ENCODE measurements around the gene PITPNC1. TPM values are rescaled to one million over a fixed set of nuclear protein-coding genes. Genes with fewer than 3 reads are reported as not detected.

Gene PITPNC1
- total RNA-seq, 2 donors from 2014 or later: 26.2 to 33.7 TPM

DNA sequence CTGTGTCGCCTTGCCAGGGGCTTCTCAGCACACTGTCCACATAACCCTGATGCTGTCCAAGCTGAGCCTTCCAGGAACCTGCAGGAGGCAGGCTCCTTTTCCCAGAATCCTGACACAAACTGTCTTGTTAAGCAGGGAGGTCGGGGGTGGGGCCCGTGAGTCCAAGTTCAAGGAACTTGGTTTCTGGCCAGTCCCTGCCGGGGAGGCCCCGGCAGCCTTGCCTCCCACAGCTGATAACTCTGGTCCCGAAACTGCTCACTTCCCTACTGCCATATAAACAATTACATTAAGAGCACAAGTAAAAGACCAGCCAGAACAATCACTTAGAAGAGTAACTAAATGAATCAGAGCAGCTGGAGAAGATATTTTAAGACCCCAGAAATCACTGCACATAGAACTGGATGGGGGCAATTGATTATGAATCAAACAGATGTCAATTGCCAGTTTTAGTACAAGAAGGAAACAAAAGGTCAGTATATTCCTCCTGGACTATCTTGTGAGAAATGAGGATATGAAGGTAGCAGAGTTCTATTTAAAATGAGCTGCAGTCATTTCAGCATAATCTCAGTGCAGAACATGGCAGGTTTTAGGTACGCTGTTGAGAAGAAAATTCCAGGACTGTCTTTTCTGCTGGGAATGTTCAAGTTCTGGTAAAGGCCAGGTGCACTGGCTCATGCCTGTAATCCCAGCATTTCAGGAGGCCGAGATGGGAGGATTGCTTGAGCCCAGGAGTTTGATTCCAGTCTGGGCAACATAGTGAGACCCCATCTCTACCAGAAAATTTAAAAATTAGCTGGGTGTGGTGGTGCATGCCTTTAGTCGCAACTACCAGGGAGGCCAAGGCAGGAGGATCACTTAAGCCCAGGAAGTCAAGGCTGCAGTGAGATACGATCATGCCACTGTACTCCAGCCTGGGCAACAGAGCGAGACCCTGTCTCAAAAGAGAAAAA, 169.8 kb downstream of the PITPNC1 start:
- peak; percentile 80 for DNase-seq
- peak; percentile 31 to 87 for ATAC-seq
- intact Hi-C loops (cut with DNase I): no loop called here

DNA sequence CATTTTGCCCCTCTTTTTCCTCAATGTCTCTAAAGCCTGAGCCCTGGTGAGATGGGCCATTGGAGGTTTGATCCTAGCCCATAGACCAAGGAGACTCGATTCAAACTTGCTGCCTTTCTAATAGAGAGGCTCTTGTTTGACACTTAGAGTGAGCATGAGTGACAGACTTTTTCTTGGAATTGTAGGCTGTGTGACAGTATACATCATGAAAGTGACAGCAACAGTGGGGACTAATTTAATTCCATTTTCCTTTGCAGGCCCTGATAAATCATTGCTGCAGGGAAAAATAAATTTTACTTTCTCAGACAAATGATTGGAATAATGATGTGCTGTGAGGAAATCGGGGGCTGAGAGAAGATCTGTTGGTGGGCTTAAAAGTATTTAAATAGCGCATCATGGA, 171.6 kb downstream of the PITPNC1 start:
- no peak for ATAC-seq
- intact Hi-C loops (cut with DNase I): no loop called here
- no peak for DNase-seq

DNA sequence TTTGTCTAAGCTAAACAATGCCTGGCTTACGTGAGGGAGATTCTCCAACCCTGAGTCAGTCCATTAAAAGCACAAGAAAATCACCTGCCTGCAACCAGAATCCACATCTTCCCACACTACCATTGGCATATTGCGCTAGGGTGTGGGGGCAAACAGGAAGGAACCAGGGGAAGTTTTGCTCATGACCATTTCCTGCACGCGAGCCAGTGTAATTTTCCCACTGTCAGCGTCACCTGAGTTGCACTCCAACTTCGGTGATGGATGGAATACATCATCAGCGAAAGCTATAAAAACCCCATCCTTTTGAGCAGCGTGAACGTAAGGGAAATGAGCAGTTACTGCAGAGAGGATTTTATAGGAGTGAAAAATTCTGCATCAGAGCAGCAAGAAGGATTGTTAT, 172.7 kb downstream of the PITPNC1 start:
- DNase-seq (peak; percentile 44), ATAC-seq (no peak)
- intact Hi-C loops (cut with DNase I): no loop called here

DNA sequence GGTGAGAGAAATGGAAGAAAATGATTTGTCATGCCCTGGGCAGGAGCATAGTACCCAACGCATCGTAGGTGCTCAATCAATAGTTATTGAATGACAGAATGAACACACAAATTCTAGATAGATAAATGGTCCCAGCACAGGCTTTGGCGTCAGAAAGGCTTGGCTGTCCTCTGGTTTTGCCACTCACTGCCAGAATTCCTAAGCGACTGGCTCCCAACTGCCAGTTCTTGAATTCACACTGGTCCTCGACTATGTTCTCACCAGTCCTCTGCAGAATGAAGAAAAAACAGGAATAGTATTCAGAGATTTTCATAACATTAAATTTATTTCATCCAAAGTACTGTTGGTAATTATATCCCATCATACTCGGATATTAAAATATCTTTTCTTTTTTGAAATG, 177.6 kb downstream of the PITPNC1 start:
- no peak for ATAC-seq
- no peak for DNase-seq
- intact Hi-C loops (cut with DNase I): no loop called here

DNA sequence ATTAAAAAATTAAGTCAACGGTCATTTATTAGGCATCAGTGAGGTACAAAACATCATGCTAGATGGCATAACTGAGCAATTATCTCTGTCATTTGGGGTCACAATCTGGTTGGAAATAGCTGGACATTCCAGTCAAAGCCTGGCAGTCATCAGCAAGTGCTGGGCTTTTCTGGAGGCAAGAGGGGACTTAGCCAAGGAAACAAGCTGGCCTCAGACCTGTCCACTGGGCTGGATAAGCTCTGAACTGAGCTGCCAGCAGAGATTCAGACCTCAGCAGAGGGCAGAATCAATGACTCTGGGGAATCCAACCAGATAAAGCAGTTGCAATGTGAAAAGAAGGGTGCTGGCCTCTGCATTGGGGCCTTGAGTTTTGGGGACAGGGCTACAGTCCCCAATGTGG, 178.8 kb downstream of the PITPNC1 start:
- intact Hi-C loops (cut with DNase I): no loop called here
- ATAC-seq (peak in 1 of 2 donors; percentile 66), DNase-seq (no peak)

DNA sequence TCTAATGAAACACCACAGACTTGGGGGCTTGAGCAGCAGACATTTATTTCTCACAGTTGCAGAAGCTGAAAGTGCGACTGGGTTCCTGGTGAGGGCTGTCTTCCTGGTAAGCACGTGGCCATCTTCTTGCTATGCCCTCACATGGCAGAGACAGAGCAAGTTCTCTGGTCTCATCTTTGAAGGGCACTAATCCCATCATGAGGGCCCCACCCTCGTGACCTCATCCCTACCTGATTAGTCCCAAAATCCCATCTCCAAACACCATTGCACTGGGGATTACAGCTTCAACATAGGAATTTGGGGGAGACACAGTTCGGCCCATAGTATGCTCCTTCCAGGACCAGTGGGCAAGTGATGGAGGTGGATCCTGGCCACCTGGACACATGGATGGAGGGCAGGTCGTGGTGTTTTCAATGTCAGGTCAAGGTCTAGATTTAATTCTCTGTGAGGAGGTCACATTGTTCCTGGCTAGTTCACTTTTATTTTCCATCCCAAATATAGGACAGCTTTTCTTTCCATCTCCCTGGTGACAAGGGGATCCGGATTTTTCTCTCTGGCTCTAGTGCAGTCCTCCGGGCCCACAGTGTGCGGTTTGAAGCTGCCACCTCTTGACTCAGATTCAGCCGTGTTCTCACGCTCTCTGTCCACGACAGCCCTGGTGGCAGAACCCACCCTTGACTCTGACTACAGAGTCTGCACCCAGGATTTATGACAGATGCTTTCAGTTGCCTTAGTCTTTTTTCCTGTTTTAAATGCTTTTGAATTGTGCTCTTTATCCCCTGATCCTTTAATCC, 180.2 kb downstream of the PITPNC1 start:
- DNase-seq (no peak), ATAC-seq (no peak)
- intact Hi-C loops (cut with DNase I): no loop called here

DNA sequence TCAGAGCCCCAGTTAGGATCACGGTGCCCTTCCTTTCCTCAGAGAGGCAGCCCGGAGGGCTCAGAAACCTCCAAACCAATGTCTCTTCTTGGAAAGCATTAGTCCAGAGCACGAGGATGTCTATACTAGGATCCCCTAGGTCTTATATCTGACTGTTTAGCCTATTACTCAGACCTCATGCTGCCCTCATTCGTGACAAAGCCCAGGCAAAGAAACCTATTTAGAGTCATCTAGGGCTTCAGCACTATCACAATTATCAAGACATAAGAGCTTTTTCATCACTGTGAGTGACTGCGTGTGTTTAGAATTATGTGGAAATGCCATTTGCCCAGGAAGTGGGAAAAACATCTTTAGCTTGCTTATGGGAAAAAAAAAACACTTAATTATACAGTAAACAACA, 180.8 kb downstream of the PITPNC1 start:
- no peak for DNase-seq
- intact Hi-C loops (cut with DNase I): no loop called here
- ATAC-seq: peak in 1 of 2 donors; percentile 16

DNA sequence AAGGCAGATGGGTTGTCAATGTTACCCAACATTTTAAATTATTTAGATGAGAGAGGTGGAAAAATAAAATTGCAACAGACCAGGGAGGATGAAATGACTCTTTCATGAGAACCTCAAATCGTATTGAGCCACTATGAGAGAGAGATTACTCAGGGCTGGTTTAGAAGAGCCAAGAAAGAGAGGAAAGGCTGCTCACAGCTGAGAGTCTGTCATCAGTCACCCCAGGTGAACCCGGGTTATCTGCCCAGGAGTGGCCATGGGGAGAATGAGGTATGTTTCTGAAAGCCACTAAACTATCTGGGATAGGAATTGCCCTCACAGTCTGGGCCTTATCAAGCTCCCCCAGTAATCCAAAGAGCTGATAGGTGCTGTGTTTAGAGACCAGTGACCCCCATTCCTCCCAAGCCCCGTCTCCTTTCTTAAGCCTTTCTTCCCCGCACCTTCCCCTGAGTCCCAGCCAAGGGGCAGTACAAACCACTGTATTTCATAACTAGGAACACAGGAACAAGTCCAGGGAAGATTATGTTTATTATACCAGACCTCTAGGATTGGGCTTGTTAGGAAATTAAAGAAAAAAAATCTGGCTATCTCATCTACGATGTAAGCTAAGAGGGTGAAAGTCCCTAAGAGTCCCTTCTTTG, 181.8 kb downstream of the PITPNC1 start:
- ATAC-seq (peak in 1 of 2 donors; percentile 96), DNase-seq (no peak)
- intact Hi-C loops (cut with DNase I): no loop called here

DNA sequence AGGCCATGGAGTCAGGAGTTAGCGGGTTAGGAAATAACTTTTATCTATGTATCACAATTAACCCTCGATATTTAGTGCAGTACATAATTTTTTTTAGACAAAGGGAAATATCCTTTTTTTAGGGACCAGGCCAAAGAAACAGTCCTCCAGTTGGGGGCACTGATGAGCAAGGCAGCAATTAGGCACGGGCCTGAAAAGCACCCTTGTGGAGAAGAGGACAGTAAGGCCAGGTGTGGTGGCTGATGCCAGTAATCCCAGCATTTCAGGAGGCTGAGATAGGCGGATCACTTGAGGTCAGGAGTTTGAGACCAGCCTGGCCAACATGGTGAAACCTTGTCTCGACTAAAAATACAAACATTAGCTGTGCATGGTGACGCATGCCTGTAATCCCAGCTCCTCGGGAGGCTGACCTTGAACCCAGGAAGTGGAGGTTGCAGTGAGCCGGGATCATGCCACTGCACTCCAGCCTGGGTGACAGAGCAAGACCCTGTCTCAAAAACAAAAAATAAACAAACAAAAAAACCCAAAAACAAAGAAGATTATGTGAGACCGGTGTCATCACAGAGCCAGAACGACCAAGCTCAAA, 182.4 kb downstream of the PITPNC1 start:
- intact Hi-C loops (cut with DNase I): no loop called here
- ATAC-seq (no peak), DNase-seq (no peak)

DNA sequence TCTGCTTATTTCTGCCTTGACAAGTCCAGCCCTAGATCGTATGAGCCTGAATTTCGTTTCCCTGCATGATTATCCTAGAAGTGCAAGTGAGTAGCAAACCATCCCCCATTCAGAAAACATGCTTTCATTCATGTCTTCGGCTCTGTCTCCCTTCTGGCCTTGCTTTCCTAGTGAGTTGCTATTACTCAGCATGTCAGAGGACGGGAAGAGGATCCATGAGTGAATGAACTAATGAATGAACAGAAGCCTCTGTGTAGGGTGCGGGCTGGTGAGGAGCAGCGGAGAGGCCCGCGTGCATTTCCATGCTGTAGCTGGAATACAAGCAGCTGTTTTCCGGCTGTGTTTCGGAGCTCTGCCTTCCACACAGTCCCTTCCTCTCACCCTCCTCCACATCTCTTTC, 184.9 kb downstream of the PITPNC1 start:
- no peak for ATAC-seq
- DNase-seq: no peak
- intact Hi-C loops (cut with DNase I): no loop called here

DNA sequence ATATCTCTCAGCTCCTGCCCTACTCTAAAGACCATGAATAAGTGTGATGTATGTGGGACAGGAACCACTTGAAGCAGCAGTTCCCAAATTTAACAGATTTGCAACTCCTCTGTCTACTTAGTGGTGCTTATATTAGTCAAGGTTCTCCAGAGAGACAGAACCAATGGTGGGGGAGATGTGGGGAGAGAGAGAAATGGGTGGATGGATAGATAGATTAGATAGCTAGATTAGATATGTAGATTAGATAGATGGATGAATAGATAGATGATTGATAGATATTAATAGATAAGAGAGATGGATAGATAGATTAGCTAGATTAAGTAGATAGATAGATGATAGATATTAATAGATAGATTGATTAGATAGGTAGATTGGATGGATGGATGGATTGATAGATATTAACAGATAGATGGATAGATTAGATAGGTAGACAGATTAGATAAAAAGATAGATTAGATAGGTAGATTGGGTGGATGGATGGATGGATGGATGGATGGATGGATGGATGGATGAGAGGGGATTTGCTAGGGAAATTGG, 186.7 kb downstream of the PITPNC1 start:
- ATAC-seq (no peak), DNase-seq (no peak)
- intact Hi-C loops (cut with DNase I): no loop called here

DNA sequence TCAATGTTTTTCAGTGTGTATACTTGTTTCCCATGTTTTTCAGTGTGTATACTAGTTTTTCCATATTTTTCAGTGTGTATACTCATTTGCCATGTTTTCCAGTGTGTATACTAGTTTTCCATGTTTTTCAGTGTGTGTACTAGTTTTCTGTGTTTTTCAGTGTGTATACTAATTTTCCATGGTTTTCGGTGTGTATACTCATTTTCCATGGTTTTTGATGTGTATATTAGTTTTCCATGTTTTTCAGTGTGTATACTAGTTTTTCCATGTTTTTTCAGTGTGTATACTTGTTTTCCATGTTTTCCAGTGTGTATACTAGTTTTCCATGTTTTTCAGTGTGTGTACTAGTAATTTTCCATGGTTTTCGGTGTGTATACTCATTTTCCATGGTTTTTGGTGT, 188.0 kb downstream of the PITPNC1 start:
- no peak for DNase-seq
- ATAC-seq: no peak
- intact Hi-C loops (cut with DNase I): no loop called here

DNA sequence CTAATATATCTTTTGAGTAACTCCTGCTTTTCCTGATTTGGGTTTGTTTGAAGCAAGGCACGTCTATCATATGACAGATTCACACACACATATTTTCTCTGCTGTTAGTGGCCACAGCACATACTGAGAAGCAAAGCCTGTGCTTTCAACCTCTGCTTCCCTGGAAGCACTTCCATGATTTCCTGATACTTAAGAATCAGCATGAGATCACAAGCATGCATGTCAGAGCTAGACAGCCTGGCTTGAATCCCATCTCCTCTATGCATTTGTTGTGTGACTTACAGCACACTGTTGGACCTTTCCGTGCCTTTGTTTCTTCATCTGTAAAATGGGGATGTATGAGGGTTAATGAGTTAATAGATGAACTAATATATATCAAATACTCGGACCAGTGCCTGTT, 189.6 kb downstream of the PITPNC1 start:
- DNase-seq (no peak), ATAC-seq (no peak)
- intact Hi-C loops (cut with DNase I): no loop called here

DNA sequence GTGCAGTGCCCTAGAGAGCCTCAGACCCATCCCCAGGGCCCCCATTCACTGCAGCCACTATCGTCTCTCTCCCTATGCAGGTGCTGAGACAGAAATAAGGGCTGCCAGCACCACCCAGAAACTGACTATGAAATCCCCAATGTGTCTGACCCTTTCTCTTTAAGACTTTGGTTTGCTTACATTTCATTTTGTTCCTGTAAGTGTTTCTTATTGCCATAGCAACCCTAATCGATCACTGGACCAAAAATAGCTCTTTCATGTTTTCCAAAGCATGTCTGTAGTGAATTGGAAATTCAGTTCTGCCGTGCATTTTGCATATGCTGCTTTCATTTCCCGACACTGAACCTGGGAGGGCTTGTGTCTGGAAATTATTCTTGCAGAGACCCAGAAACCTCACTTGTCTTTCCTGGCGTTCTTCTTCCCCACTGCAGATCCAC, 192.0 kb downstream of the PITPNC1 start:
- ATAC-seq: no peak
- intact Hi-C loops (cut with DNase I): no loop called here
- no peak for DNase-seq

DNA sequence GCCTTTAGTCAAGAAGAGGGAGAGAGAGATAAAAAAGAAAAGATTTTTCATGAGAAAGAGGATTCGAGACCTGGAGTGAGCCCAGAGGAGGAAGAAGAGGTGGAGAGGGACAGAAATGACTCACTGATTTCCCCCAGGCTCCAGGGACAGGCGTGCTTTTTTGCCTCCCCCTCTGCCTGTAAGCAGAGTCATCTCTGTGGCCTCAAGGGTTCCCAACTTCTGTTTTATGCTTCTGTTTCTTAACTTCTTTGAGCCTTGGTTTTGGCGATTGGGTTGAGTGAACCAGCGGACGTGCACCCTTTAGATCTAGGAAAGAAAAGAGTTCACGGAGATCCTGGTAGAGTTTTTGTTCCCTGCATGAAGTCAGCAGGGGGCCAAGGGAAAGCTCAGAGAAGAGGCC, 192.8 kb downstream of the PITPNC1 start:
- intact Hi-C loops (cut with DNase I): loop anchor here in 1 of 2 donors (10.0 kb wide), 1 partner anchor 105 kb away; no protein-coding TSS in a partner anchor
- DNase-seq (no peak), ATAC-seq (peak in 1 of 2 donors; percentile 53)

DNA sequence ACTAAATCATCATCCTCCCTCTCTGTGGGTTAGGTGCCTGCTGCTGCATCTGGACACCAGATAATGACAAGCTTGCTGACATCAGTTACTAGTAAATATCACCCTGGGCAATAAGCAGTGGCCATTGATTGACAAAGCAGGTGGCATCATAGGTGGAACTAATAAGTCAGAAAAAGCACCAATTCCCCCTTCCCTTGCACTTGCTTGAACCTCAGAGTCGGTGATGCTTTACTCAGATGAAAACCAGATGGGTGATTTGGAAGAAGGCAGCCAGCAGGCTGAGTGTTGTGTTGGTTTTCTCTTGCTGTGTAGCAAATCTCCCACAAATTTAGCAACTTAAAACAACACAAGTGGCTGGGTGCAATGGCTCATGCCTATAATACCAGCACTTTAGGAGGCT, 193.7 kb downstream of the PITPNC1 start:
- DNase-seq: no peak
- no peak for ATAC-seq

DNA sequence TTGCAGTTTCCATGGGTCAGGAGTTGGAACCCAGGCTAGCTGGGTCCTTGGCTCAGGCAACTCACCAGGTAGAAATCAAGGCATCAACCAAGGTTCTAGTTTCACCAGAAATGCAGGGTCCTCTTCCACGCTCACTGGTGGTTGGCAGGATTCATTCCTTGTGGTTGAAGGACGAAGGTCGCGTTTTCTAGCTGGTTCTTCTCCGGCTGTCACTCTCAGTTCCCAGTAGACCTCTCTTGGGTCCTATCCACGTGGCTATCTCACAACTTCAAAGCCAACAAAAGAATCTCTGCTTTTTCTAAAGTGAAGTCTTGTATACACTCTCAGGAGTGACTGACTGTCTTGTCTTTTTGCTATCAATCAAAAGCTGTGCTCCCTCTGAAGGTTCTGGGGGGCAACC, 194.4 kb downstream of the PITPNC1 start:
- intact Hi-C loops (cut with DNase I): loop anchor here in 1 of 2 donors (10.0 kb wide), 1 partner anchor 103 kb away; no protein-coding TSS in a partner anchor
- DNase-seq (no peak), ATAC-seq (no peak)

More for the DNA sequence above, 193.7 kb downstream of the PITPNC1 start:
- intact Hi-C loops (cut with DNase I): loop anchor here in 1 of 2 donors (10.0 kb wide), 1 partner anchor 104 kb away; no protein-coding TSS in a partner anchor

DNA sequence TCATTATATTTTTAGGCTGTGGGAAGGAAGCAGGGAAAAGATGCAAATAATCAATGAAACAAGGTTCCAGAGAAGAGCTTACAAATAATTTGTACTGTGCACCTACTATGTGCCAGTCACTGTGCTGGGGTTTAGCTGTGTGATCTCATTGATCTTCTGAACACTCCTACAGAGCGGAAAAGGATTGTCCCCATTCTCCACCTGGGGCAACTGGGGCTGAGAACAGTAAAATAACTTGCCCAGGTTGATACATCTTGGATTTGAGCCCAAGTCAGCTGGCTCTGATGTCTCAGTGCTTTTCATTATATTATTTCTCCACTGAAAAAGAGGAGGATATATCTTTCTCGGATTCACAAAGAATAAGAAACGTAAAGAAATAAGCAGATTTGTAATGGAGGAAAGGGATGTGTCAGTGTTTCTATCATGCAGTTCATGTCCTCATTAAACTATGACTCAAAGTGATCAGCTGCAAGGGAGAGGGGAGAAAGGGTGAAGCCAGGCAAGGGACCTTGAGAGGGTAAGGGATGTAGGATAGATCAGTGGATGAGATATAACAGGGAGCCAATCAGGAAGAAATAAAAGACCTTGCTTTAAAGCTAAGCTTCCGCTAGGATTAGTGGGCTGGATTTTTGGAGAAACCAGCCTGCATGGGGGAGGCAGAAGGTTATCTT, 197.0 kb downstream of the PITPNC1 start:
- DNase-seq (no peak), ATAC-seq (no peak)
- intact Hi-C loops (cut with DNase I): loop anchor here in 1 of 2 donors (10.0 kb wide), 1 partner anchor 101 kb away; no protein-coding TSS in a partner anchor
